HG03280 (cell line): ENCODE measurements around the gene POLR2F.

Experiments
- ATAC-seq: cut with Tn5 transposase; IDR thresholded peaks from one replicate; pipeline ENCODE4 v1.9.1; 2021; ENCODE audit warnings: mild to moderate bottlenecking, moderate library complexity; ENCODE audit not compliant: unreplicated experiment

The POLR2F gene

DNA sequence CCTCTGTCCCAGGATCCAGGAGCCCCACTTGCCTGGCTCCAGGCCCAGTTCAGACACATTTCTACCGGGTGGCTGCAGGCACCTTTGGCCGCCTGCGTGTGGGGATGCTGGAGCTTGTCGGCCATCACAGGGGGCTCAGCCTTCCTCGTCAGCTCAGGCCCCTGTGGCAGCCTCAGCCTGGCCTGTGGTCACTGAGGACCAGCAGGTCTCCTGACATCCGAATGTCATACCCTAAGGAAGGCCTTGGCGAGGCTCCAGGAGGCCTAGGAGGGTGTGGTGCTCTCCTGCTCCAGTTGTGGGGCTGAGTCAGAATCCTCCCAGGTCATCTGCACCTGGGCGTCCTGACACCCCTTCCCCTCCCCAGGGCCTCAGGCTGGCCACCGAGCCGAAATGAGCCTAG, 45.7 kb downstream of the POLR2F start:
- ATAC-seq = no peak

- ATAC-seq = no peak
Observed at GRCh38 chr22:37999640-38000272, 46.3 kb downstream of the POLR2F start.

GRCh38 chr22:38005943-38006342, 52.4 kb downstream of the POLR2F start:
- no peak for ATAC-seq

DNA sequence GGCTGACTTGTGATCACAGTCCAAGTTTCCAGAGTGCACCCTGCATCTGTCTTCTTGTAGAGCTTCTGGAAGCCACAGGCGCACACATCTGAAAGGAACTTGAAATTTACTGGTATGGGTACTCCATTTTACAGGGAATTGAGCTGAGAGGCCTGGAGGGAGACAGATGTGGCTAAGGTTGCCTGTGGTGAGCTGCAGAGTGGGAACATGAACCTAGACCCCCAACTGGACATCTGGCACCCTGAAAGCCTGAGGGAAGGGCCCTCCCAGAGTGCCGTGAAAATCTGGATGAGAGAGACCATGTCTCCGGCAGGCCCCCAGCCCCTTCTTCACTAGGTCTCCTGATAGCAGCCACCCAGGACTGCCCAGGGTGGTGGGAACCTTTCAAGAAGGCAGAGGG, 53.4 kb downstream of the POLR2F start:
- no peak for ATAC-seq

DNA sequence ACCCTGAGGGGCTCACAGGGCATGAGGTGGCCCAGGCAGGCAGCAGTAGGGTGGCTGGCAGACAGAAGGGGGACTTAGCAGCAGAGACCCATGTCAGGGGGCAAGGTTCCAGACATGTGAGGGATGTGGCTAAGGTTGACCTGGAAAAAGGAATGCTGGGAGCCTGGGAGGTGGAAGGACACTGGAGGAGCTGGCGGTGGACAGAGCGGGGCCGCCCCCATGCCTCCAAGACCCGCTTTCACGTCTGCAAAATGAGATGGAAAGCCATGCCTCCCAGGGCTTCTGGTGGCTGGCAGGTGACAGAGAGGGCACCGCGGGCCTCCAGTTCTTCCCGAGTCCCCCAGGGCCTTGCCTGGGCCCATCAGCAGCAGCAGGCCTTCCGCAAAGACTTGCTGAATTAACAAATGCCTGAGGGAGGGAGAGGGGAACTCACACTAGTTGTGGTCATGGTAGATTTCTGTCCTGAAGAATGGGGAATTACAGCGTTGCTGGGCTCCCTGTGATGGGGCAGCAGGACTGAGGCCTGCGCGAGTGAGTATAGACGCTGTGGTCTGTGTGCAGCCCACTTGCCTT, 53.9 kb downstream of the POLR2F start:
- ATAC-seq = no peak

GRCh38 chr22:38009000-38009806, 55.7 kb downstream of the POLR2F start:
- ATAC-seq = no peak

GRCh38 chr22:38012604-38013072, 59.1 kb downstream of the POLR2F start:
- ATAC-seq = no peak

GRCh38 chr22:38014083-38014482, 60.6 kb downstream of the POLR2F start:
- no peak for ATAC-seq

DNA sequence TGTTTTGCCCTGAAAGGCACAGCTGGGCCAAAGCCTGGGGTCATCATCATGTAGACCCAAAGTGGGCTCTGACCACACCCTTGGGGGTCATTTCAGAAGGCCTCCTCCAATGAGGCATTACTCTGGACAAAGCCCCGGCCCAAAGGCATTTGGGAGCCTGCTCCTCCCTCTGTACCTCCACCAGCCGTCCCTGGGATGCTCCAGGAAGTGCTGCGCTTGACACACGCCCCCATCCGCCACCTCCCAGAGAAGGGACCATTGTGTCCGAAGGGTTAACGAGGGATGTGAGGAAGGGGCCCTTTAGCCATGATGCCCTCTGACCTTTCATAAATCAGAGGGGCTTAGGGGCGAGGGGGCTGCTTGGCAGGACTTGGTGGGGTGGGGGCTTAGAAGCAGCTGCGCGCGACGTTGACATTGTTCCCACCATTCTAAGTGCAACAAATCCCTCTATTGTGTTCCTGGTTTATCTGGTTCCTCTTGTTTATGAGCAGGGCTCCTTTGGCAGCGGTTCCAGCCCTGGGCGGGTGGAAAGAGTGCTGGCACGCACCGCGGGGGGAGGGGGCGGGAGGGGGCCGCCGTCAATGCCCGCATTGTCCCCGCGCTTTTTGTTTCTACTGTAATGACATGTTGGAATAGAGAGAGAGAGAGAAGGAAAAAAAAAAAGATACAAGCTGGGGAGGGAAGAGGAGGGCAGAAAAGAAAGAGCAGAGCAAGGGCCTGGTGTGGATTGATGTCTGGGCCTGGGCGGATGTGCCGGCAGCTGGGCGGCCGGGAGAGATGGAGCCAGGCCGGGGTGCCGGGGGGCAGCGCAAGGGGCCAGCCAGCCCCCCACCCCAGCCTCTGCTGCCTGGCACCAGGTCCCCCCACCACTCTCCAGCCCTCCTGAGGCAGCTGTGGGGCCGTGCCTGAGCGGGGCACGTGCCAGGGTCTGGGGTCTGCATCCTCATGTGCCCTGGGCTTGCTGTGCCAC, 63.0 kb downstream of the POLR2F start:
- no peak for ATAC-seq

DNA sequence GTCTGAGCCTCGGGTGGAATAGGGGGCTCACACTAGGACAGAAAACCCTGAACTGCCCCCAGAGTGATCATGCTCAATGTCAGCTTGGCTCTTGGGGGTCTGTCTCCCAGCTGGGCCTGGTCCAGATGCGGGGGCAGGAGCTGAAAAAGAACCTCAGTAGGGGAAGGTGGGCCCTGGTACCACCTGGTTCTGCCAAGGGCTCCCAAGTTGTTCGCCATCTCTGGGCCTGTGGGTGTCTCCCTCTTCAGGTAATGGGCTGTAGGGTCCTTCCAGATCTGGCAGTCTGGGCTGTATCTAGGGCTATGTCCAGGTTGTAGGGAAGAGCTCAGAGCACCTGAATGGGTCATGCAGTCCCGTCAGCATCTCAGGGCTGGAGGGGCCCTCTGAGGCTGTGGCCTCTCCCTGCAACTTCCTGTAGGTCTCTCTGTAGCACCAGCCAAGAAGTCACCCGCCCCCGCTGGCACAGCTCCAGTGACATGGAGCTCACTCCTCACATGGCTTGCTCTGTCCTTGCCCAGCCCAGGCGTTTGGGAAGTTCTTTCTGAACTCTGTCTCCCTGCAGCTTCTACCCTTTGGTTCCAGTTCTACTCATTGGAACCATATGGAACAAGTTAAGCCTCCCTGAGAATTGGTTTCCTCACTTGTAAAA, 63.9 kb downstream of the POLR2F start:
- no peak for ATAC-seq

- ATAC-seq = no peak
Observed at GRCh38 chr22:38017939-38018885, 64.7 kb downstream of the POLR2F start.
